ENCODE results near the gene SLC35F5.
"Not testable (repeated sequence)": the region's sequence is repeated elsewhere in the genome, so short reads cannot be mapped to it uniquely, and the experiment has no call there.

The SLC35F5 gene

GRCh38 chr2:113694438-113694837 is 62.0 kb downstream of the SLC35F5 start:
- no peak for DNase-seq

- DNase-seq = no peak
These were observed 63.6 kb downstream of the SLC35F5 start for GRCh38 chr2:113692698-113693428.

GRCh38 chr2:113690871-113691270 is 65.6 kb downstream of the SLC35F5 start:
- DNase-seq = not testable (repeated sequence)

- no peak for DNase-seq
These were observed 69.9 kb downstream of the SLC35F5 start for GRCh38 chr2:113686537-113686936.

DNA sequence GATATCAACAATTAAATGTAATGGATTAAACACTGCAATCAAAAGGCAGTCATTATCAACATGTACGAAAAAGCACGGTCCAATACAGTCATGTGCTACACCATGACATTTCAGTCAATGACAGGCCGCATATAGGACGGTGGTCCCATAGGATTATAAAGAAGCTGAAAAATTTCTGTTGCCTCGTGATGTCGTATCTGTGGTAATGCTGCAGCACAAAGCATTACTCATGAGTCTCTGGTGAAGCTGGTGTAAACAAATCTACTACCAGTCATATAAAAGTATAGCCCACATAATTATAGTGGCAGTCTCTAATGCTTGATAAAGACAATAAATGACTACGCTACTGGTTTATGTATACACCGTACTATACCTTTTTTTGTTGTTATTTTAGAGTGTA is 71.0 kb downstream of the SLC35F5 start:
- DNase-seq = no peak

- no peak for DNase-seq
These were observed 77.0 kb downstream of the SLC35F5 start for GRCh38 chr2:113679457-113679856.

DNA sequence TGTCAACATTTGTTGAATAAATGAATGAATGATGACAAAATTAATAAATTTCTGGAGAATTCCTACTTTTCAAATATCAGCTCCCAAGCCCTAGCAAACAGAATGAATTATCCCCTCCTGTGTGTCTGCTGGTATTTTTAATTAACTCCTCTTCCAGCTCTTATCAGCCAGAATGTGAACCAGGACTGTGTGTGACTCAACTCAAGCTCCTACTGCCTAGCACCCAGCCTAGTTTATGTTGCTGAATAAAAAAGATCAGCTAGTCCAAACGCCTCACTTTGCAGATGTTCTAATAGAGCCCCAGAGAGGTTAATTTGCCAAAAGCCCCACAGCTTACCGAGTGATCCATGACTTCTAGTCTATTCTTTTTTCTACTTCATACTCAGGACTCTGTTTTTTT is 79.1 kb downstream of the SLC35F5 start:
- DNase-seq = no peak

- DNase-seq = no peak
These were observed 79.7 kb downstream of the SLC35F5 start for GRCh38 chr2:113676623-113677266.

DNA sequence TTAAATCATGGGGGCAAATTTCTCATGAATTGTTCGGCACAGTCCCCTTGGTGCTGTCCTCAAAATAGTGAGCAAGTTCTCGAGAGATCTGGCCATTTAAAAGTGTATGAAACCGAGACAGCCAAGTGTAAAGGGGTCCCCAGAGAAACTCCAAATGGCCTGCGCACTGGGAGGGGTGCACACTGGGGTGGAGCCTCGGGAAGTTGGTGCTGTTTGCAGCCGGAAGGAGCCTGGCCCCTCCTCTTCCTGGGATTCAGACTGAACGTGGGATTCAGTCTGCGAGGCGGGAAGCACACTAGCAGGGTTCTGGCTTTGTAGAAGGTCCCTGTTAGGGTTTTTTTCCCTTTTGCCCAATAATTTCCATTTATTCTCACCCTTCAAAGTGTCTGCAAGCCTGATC is 80.6 kb downstream of the SLC35F5 start:
- DNase-seq = no peak

DNA sequence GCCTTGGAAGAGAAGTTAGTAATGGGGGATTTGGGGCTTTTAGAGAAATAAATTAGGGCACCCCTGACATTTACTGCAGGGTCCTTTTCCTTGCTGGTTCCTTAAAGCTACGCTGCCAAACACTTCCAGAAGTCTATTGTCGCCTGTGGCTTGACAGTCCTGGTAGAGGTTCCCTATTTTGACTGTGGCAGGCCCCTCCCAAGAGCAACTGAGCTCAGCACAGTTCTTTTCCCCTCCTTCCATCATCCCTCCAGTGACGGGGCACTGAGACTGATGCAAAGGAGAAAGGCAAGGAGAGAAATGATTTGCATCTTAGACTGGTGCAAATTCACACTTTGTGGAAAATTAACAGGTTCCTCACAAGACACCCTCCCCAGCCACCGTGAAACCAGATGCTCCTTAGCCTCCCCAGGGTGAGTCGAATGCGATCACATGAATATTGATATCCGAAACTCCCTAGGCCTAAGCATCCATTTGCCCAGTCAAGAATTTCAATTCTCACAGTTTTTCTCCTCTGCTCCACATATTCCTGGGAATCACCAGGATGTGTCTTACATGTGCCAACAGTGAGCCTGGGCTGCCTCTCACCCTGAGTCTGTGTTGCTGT is 84.0 kb downstream of the SLC35F5 start:
- no peak for DNase-seq

DNA sequence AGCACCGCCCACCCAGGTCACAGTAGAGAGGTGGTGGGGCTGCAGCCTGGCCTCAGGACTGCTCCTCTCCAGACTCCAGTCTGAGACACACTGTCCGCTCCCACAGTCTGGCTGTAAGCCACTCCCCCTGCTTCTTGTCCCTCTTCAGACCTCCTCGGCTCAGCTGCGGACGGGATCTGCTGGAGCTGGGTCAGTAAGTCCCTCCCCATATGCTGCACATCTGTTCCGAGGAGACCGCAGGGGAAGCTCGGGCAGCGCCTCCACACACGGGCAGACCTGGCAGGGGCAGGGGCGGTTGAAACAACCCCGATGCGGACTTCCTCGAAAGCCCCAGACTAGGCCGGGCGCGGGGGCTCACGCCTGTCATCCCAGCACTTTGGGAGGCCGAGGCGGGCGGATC is 87.4 kb downstream of the SLC35F5 start:
- not testable (repeated sequence) for DNase-seq

- DNase-seq = not testable (repeated sequence)
These were observed 91.5 kb downstream of the SLC35F5 start for GRCh38 chr2:113664761-113665533.

DNA sequence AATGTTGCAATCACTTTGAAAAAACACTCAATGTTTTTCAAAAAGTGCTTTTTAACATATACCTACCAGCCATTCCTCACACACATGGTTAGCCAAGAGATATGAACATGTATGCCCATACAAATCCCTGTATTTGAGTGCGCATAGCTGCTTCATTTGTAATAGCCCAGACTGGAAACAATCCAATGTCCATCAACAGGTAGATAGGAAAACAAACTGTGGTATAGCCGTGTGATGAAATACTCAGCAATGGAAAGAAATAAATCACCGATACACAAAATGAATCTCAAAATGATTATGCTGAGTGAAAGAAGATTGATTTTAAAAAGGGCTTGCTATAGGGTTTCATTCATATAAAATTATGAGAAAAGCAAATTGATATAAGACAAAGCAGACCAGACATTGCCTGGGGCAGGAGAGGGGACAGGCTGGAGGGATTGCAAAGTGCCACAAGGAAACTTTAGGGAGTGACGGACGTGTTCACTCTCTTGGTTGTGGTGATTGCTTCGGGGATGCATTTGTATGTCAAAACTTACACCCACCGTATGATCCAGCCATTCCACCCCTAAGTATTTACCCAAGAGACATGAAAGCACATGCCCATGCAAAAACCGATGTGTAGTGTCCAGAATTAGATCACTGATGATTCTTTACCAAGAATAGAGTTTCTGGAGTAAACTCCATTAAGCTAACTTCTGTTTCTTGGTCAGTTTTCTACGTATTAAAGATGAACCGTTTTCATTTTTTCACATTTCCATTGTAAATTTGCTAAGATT is 93.0 kb downstream of the SLC35F5 start:
- not testable (repeated sequence) for DNase-seq
